IPS-18c (cell line): ENCODE measurements around the gene MYNN.
"Not testable (repeated sequence)": the region's sequence is repeated elsewhere in the genome, so short reads cannot be mapped to it uniquely, and the experiment has no call there.

Experiments used
- H3K4me3 ChIP-seq: 2 replicates; pipeline ENCODE4 v1.7.0; 2013; ENCODE audit warnings: low read depth, mild to moderate bottlenecking, low read length, moderate library complexity; ENCODE audit not compliant: insufficient read depth
- H3K9me3 ChIP-seq: one replicate; pipeline ENCODE4 v1.6.1; 2013; ENCODE audit warnings: mild to moderate bottlenecking, low read length, moderate library complexity; ENCODE audit not compliant: control insufficient read depth, insufficient read depth

MYNN gene

GRCh38 chr3:169772897-169773816 lies at the start of gene MYNN:
TSS of gene MYNN (plus strand) at chr3:169773396. CDS start at chr3:169774296, 900 bp downstream.
- H3K9me3 ChIP-seq = no peaks in the 10 kb centered on the region

GRCh38 chr3:169731857-169732256 lies 41.3 kb upstream of the MYNN start:
- not testable (repeated sequence) for H3K4me3 ChIP-seq, H3K9me3 ChIP-seq

More at GRCh38 chr3:169772897-169773816, at the start of gene MYNN:
- peak within 1 kb of the TSS; percentile 85 for H3K4me3 ChIP-seq

- Histone ChIP-seq H3K9me3 (no peaks in the 10 kb centered on the region), H3K4me3 (no peak overlapping the region)
Measured at GRCh38 chr3:169739067-169739466, 34.1 kb upstream of the MYNN start.

GRCh38 chr3:169744366-169745054 lies 28.7 kb upstream of the MYNN start:
- Histone ChIP-seq H3K4me3 (no peak overlapping the region), H3K9me3 (no peaks in the 10 kb centered on the region)

DNA sequence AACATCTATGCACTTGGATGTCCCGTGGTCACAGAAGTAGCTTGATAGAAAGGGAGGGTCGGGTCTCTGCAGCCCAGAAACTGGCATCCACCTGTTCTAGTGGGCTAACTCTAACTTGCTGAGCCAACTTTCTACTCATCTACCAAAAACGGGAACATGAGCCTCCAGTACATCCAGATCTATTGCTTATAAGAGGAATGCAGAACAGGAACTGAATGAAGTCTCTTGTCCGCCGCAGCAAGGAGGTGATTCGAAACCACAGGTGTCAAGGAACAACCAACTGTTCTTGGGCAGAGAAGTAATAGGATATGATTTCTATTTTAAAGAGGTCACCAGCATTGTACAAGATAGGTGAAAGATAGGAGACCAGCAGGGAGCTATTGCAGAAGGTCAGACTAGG lies 26.3 kb upstream of the MYNN start:
- Histone ChIP-seq H3K4me3 (no peak overlapping the region), H3K9me3 (no peaks in the 10 kb centered on the region)

DNA sequence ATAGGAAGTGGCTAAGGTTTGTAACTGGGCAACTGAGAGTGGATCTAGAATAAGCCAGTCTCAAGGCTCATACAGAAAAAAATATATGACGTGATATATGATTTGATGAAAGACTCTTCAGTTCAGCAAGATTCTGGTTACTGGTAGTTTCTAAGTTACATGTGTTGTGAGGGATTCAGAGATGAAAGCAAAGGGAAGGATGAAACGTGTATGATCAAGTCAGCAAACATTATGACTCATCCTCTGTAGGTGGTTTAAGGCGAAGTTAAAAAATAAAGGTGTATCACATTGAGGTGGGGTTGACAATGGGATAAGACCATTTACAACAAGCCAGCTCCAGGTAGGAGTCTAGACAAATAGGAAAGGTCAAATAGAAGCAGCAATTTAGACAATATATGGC lies 24.5 kb upstream of the MYNN start:
- no peak overlapping the region for H3K4me3 ChIP-seq
- H3K9me3 ChIP-seq = no peaks in the 10 kb centered on the region

GRCh38 chr3:169750665-169751064 lies 22.5 kb upstream of the MYNN start:
- H3K4me3 ChIP-seq = no peak overlapping the region
- no peaks in the 10 kb centered on the region for H3K9me3 ChIP-seq

DNA sequence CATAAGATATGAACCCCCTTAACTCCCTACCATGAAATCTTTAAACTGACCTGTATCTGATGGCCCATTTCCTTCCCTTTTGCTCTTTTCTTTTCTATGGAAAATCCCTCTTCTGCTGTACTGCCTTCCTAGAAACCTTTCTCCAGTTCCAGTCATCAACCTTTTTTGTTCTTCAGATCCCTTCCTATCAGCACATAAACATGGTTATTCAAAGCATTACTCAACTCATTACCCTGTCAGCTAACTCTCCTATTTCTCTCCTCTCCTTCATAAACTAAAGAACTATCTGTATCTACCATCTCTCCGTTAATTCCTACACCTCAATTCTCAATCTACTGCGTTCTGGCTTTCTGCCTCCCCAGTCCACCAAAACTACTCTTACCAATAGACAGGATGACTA lies 21.3 kb upstream of the MYNN start:
- H3K9me3 ChIP-seq = no peaks in the 10 kb centered on the region
- no peak overlapping the region for H3K4me3 ChIP-seq

DNA sequence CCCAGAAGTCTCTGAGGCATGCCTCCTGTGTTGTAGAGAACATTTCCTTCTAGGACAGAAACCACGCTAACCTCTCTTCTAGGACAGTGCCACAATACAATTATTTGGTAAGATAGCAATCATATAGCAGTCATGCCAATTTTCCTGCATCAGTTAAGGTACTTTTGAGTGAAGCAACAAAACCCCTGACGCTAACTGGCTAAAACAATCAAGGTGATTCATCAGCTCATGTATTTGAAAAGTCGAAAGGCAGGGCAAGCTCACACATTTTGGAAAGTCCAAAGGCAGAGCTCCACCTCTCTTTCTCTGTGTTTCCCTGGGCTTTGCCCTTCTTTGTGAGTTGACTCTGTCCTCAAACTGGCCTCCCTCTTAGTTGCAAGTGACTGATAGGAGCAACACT lies 18.5 kb upstream of the MYNN start:
- Histone ChIP-seq H3K9me3 (no peaks in the 10 kb centered on the region), H3K4me3 (no peak overlapping the region)

DNA sequence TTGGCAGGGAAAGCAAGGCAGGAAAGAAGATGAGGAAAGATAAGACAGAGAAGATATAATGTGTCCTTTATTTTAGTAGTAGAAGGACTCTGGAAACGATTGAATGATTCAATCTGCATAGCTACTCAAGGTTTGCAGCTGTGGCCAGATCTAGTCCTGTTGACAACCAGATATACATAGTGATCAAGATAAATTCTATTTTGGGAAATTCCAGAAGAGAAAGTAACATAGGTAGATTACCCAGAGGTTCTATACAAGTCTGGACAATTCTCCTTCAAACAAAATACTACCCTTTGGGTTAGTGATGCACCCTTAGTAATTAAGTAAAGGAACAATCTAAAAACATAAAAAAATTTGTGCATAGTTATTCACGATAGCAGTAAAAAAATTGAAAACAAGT lies 17.7 kb upstream of the MYNN start:
- Histone ChIP-seq H3K4me3 (no peak overlapping the region), H3K9me3 (peaks cover 3% of the 10 kb centered on the region)

DNA sequence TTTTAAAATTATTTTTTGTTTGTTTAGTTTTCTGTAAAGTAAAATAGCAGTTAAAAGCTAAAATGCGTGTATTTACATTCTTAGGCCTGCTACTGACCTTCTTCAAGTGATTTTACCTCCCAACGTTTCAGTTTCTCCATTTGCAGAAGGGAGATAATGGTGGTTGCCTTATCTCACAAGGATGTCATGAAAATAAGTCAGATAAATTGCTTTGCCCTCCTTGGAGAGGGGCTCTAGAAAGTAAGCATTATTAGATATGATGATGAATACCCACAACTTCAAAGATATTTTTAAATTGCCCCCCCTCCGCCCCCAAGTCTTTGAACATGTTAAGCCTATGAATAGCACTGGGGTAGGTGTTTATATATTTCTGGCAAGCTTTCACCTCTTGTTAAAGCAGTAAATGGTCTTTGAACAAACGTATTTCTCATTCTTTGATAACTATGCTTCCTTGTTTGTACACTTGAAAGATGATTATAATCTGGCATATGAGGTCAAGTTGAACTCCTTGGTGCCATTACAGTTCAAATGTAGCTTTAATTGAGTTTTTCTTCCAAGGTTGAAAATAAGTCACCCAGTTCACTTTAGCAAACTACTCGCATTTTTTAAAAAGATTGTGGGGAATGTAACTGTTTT lies 14.7 kb upstream of the MYNN start:
- Histone ChIP-seq H3K9me3 (peaks cover 3% of the 10 kb centered on the region), H3K4me3 (no peak overlapping the region)

DNA sequence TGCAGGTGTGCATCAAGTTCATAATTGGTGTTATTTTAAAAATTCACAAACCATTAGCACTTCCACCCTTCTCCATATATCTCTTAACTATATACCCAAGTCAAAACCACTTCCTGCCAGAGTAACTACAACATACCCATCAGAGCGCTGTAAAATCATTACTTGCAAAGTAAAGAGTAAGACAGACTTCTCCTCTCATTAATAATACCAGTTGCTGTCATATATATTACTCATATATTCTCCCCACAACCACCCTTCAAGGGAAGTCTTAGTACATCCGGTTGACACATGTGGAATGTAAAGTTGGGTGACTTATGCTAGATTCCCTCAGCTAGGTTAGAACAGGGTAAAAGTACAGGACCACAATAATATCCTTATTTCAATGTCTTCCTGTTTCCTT lies 13.9 kb upstream of the MYNN start:
- Histone ChIP-seq H3K9me3 (peaks cover 3% of the 10 kb centered on the region), H3K4me3 (no peak overlapping the region)

DNA sequence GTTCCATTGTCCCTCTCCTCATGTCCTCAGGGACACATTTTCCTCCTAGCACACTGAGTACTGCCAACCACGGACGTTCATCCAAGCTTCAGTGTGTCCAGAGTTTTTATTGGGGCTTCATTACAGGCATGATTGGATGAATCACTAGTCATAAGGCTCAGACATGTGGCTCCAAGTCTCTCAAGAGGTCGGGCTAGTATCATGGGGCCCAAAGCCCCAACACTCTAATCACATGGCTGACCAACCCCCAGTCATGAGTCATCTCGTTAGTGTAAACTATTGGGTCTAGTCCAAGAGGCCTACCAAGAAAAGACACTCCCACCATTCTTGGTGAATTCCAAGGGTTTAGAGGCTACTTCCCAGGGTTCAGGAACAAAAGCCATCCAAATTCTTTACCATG lies 12.7 kb upstream of the MYNN start:
- Histone ChIP-seq H3K4me3 (no peak overlapping the region; the same call in 1 of the 2 replicates), H3K9me3 (peaks cover 3% of the 10 kb centered on the region)

GRCh38 chr3:169764312-169764881 lies 8.8 kb upstream of the MYNN start:
- Histone ChIP-seq H3K4me3 (peak overlapping the region; percentile 76), H3K9me3 (peaks cover 3% of the 10 kb centered on the region)

GRCh38 chr3:169764882-169765612 lies 8.1 kb upstream of the MYNN start, which contains the start of gene TERC:
TSS of gene TERC (minus strand) at chr3:169765060.
- peak within 1 kb of the TSS; percentile 76 for H3K4me3 ChIP-seq
- H3K9me3 ChIP-seq = peaks cover 3% of the 10 kb centered on the region

- Histone ChIP-seq H3K4me3 (peak within 1 kb of the TSS; percentile 49), H3K9me3 (no peaks in the 10 kb centered on the region)
Measured at GRCh38 chr3:169769287-169770181, 3.7 kb upstream of the MYNN start, which contains the start of gene ACTRT3. TSS of gene ACTRT3 (minus strand) at chr3:169769561. CDS start at chr3:169769520, 41 bp downstream.
